HCT116 (cell line): ENCODE data around the gene UBR2.
A peak's percentile ranks its signal among the peaks of the same experiment; 100 is the strongest.

ENCODE experiments used
- CEBPB ChIP-seq: IDR thresholded peaks from 2 replicates; pipeline ENCODE4 v1.6.1; 2012; ENCODE audit warnings: low read depth
- CTCF ChIP-seq, 3 experiments: fragments of 200-600 bp in 1 of 3; sonication (generic) in 1 of 3; IDR thresholded peaks in 2 of 3; conservative IDR thresholded peaks in 1 of 3; 2 replicates each; pipeline ENCODE4 v1.5.1; 2012 to 2017; ENCODE audit warnings: low read depth in 2 of 3, low read length in 2 of 3, antibody characterized with exemption in 1 of 3, borderline replicate concordance in 1 of 3, control low read depth in 1 of 3, mild to moderate bottlenecking in 1 of 3, mixed read lengths in 1 of 3, mixed run types in 1 of 3, moderate library complexity in 1 of 3; ENCODE audit not compliant: insufficient read depth in 1 of 3
- EZH2 ChIP-seq: fragments of 200-600 bp; sonication (generic); IDR thresholded peaks from 2 replicates; pipeline ENCODE4 v1.6.1; 2017; ENCODE audit warnings: antibody characterized with exemption, mixed run types
- MAX ChIP-seq: IDR thresholded peaks from 2 replicates; pipeline ENCODE4 v1.6.1; 2012
- POLR2A ChIP-seq: IDR thresholded peaks from 2 replicates; pipeline ENCODE4 v1.7.0; 2011; ENCODE audit warnings: borderline replicate concordance; ENCODE audit not compliant: insufficient read depth, insufficient read length; ENCODE audit errors: extremely low read depth
- POLR2AphosphoS5 ChIP-seq: IDR thresholded peaks from 2 replicates; pipeline ENCODE4 v1.6.1; 2011; ENCODE audit warnings: mild to moderate bottlenecking, low read depth, low read length, moderate library complexity
- SP1 ChIP-seq: IDR thresholded peaks from 2 replicates; pipeline ENCODE4 v1.6.1; 2012; ENCODE audit warnings: low read depth
- ZBTB33 ChIP-seq: IDR thresholded peaks from 2 replicates; pipeline ENCODE4 v1.6.1; 2011; ENCODE audit warnings: mild to moderate bottlenecking, low read length, moderate library complexity; ENCODE audit not compliant: insufficient replicate concordance; ENCODE audit errors: extremely low read depth
- TF ChIP-seq, protein P1 (sequence below): IDR thresholded peaks from 2 replicates; pipeline ENCODE4 v1.6.1; 2012; ENCODE audit warnings: low read depth

- no peak for TF ChIP-seq ZBTB33
- no peak for TF ChIP-seq CTCF (IDR thresholded peaks at IDR 0.05 in 2 of 3, conservative IDR thresholded peaks at IDR 0.05 in 1 of 3; ENCODE audit: borderline replicate concordance in 1 of 3, insufficient read depth in 1 of 3, low read depth in 2 of 3, low read length in 2 of 3)
- no peak for TF ChIP-seq POLR2A
- TF ChIP-seq, protein P1, sequence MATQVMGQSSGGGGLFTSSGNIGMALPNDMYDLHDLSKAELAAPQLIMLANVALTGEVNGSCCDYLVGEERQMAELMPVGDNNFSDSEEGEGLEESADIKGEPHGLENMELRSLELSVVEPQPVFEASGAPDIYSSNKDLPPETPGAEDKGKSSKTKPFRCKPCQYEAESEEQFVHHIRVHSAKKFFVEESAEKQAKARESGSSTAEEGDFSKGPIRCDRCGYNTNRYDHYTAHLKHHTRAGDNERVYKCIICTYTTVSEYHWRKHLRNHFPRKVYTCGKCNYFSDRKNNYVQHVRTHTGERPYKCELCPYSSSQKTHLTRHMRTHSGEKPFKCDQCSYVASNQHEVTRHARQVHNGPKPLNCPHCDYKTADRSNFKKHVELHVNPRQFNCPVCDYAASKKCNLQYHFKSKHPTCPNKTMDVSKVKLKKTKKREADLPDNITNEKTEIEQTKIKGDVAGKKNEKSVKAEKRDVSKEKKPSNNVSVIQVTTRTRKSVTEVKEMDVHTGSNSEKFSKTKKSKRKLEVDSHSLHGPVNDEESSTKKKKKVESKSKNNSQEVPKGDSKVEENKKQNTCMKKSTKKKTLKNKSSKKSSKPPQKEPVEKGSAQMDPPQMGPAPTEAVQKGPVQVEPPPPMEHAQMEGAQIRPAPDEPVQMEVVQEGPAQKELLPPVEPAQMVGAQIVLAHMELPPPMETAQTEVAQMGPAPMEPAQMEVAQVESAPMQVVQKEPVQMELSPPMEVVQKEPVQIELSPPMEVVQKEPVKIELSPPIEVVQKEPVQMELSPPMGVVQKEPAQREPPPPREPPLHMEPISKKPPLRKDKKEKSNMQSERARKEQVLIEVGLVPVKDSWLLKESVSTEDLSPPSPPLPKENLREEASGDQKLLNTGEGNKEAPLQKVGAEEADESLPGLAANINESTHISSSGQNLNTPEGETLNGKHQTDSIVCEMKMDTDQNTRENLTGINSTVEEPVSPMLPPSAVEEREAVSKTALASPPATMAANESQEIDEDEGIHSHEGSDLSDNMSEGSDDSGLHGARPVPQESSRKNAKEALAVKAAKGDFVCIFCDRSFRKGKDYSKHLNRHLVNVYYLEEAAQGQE = no peak
- TF ChIP-seq POLR2AphosphoS5 = peak; percentile 19; the same call in 1 of the 2 replicates
- no peak for TF ChIP-seq MAX
- TF ChIP-seq EZH2 = no peak
- TF ChIP-seq CEBPB = no peak
- peak; percentile 39 for TF ChIP-seq SP1
These were observed 128.5 kb downstream of the UBR2 start for GRCh38 chr6:42692137-42692911.
